Stimulated activated CD8-positive, alpha-beta memory T cell treated with anti-CD3 and anti-CD28 coated beads, Interleukin-7, amount 100 ng/mL, for 24 hours (primary cell): Measurements from ENCODE around the gene CRACR2B.
A peak's percentile ranks its signal among the peaks of the same experiment; 100 is the strongest.

ENCODE experiments used
- DNase-seq: peaks from one replicate; pipeline ENCODE4 v3.0.0-alpha.2; 2020; ENCODE audit warnings: low read depth

The CRACR2B gene

DNA sequence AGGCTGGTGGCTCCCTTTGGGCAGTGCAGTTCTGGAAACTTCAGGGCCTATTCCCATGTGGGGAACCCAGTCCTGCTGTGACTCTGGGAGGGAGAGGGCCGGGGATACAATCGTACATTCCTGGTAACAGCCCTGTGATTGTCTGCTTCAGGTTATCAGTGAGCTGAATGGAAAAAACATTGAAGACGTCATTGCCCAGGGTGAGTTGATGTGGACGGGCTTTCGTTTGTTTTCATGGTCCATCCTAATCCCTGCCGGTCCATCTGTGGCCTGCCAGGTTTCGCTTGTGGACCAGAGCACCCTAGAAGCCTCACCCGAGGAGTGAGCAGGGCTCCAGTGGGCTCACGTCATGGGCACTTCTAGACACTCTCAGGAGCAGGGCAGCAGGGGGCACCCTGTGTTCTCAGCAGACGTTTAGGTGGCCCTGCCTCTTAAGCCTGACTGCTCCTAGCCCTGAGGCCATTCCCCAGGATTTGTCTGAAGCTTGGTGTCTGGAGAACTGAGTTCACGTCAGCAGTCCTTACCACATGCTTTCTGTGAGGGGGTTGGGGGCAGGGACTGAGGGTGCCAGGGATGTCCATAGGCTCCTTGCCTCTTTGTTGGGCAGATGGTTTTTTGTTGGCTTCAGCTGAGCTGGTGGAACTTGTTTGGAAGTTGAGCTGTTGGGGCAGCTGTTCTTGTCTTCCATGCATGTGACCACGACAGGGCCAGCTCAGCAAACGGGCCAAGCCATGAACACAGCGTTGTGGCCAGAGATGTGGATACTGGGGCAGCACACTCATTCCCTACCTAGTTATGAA lies 16.1 kb upstream of the CRACR2B start:
- no peak for DNase-seq

DNA sequence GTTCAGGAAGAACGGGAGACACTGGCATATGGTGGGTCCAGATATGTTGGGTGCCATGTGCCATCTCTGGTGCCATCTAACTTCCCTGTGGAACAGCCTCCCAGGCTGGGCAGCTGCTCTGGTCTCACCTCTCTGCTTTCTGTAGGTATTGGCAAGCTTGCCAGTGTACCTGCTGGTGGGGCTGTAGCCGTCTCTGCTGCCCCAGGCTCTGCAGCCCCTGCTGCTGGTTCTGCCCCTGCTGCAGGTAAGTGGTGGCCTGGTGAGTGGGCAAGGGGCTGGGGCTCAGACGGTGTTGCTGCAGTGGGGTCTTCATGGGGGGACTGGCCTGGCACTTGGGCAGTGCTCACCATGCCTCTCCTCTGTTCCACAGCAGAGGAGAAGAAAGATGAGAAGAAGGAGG lies 15.3 kb upstream of the CRACR2B start:
- no peak for DNase-seq

- DNase-seq, result no peak
Measured at GRCh38 chr11:813072-813455, 14.7 kb upstream of the CRACR2B start.

- DNase-seq, result no peak
Measured at GRCh38 chr11:813456-814096, 14.1 kb upstream of the CRACR2B start.

- DNase-seq, result no peak
Measured at GRCh38 chr11:815675-816432, 11.9 kb upstream of the CRACR2B start.

- no peak for DNase-seq
Measured at GRCh38 chr11:816433-816779, 11.3 kb upstream of the CRACR2B start.

DNA sequence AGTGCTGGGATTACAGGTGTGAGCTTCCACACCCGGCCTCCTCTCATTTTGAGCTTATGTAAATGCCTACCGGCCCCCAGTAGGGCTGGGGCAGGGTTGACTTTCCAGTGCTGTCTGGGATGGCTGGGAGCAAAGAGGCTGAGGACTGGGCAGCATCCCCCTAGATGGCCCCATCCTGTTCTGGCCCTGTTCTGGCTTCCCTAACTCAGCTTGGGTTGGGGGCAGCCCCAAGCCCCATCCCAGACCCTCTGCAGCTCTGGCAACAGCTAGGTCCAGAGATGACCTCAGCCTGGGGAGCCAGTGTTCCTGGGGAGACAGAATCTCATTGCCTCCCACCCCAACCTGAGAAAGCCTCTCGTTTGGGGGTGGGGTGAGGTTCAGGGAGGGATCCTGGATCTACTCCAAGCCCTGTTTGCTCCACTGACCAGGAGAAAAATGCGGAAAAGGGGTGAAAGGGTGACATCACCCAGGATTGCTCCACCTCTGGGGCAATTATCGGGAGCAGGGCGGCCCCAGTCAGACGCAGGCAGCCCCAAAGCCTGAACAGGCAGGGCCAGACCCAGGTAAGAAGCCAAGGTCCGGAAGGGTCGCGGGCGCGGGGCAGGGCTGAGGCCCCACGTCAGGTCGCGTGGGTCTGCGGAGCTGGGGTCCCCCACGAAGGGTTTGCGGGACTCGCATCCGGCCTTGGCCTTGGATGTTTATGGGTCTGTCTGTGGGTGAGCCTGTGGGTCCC lies 9.2 kb upstream of the CRACR2B start, which contains the start of gene PNPLA2:
PNPLA2 (plus strand) TSS at position 519 of the 733 bp plus-strand sequence. CDS start 805 bp downstream, outside the sequence.
- DNase-seq, result no peak

GRCh38 chr11:819129-819931 lies 8.4 kb upstream of the CRACR2B start:
- peak; percentile 81 for DNase-seq

DNA sequence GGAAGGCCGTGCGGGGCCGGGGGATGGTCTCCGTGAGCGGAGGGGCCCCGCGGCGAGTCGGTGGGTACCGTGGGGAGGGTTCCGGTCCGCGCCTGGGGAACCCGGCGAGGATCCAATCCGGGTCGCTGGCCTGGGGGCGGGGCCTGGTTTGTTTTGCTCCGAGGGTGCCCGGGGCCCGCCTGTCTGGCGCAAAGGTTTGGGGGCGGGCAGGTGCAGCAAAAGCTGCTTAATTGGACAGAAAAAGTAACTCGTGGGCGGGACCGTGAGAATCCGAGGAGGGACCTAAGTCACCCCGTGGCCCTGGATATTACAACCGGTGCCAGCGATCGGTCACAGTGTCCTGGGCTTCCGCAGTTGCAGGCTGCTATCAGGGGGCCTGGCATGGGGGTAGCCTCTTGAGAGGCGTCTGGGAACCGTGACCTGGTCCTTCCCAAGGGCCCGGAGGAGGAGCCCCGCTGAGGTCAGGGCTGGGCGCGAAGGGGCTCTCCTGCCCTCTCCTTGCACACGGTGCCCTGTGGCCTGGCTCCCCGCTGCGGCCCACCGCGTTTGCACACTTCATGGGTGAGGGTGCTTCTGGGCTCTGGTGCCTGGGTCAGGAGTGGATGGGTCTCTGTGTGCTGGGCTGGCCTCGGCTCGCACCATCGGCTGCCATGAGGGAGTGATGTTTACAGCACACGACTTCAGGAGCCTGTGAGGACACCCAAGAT lies 7.6 kb upstream of the CRACR2B start:
- peak; percentile 87 for DNase-seq

DNA sequence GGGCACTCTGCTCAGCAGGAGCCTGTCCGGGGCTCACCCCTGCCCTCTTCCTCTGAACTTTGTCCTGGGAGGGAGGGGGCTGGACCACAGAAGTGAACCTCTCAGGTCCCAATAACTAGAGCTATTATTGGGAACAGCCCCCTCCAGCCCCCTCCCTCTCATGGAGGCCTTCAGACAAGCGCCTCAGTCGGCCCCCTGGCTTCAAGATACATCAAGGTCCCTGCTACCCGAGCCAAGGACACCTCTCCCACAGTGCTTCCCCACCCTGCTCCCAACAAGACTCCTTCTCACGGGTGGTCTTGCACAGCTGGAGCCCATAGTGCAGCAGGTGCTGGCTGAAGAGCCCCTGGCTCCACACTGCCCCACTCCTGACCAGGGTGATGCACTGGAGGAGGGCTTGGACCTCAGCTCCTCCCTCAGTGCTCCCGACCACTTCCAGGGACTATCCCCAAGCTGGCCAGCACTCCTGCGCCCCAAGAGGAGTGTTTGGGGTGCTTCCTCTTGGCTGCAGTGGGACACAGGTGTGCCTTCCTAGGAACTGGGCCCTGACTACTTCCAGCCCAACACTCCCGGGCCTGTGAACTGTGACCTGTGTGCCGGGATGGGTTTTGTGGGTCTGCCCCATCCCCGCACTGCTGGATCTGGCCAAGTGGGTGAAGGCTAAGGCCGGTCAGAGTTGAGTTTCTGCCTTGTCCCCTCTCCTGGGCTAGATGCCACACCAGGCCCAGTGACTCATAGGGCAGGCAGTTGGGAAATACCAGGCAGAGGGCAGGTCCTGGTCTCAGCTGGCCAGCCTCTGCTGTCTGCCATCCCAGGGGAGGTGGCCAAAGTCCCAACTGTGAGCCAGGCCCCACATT lies 6.8 kb upstream of the CRACR2B start:
- DNase-seq, result no peak

DNA sequence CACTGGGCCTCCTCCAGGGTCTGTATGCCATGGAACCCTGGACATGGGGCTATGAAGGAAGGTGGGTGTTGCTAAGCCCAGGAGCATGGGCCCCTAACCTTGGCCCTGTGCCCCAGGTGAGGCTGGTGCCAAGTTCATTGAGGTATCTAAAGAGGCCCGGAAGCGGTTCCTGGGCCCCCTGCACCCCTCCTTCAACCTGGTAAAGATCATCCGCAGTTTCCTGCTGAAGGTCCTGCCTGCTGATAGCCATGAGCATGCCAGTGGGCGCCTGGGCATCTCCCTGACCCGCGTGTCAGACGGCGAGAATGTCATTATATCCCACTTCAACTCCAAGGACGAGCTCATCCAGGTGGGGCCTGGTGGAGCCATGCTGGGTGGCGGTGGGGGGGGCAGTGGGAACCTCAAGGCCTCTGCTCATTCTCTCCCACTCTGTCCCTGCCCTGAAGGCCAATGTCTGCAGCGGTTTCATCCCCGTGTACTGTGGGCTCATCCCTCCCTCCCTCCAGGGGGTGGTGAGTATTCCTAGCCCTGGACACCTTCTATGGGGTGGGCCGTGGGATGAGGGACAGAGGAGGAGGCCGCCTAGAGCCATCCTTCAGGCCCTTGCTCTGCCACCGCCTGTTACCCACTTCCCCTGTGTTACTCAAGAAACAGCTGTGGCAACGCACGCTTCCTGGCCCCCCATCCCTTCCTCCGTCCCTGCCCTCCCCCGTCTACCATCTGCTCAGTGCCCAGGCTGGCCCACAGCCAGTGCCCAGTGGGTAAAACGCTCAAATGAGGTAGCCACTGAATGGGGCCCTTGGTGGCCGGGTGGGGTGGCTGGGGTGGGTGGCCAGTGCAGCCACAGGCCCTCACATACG lies 6.0 kb upstream of the CRACR2B start:
- no peak for DNase-seq

- no peak for DNase-seq
Measured at GRCh38 chr11:823441-824291, 4.1 kb upstream of the CRACR2B start.

GRCh38 chr11:824292-824880 lies 3.3 kb upstream of the CRACR2B start:
- no peak for DNase-seq

- no peak for DNase-seq
Measured at GRCh38 chr11:824942-825341, 2.8 kb upstream of the CRACR2B start.

- no peak for DNase-seq
Measured at GRCh38 chr11:825366-826226, 2.1 kb upstream of the CRACR2B start.

DNA sequence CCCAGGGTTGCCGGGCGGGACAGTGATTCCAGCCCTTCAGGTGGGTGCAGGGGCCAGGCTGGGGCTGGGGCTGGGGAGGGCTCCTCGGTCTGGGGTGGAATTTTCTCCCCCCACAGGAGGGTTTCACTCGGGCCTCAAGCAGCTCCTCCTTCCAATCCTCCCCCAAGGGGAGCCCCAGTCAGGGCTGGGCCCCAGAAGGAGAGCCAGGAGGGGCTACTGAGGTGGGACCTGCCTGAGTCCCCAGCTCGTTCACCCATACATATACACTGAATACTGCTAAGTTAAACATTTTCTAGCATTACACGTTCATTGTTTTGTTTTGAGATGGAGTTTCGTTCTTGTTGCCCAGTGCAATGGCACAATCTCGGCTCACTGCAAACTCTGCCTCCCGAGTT lies 1.5 kb upstream of the CRACR2B start:
- DNase-seq, result no peak

DNA sequence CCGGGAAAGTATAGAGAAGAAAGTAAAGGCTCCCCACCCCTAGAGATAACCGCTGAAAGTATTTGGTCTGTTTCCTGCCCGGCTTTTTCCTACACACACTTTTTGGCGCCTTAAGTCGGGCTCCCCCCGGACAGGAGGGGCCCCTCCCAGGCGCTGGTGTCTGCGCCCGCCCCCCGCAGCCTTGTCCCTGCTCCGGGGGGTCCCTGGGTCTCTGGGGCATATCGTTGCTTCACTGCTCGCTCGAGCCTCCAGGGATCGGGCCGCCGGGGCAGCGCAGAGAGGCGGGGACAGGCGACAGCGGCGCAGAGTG lies 928 bp upstream of the CRACR2B start:
- DNase-seq, result no peak
